Germinal center (tissue), 1 donor: ENCODE results near the gene ARSH.
"Not testable (repeated sequence)": the region's sequence is repeated elsewhere in the genome, so short reads cannot be mapped to it uniquely, and the experiment has no call there.

Source experiments
- DNase-seq: peaks from one replicate; pipeline ENCODE4 v3.0.0; 2012; ENCODE audit warnings: mixed read lengths, low spot score

The ARSH gene

GRCh38 chrX:3006495-3006894 is at the start of gene ARSH:
TSS of gene ARSH (plus strand) at chrX:3006546. CDS start at chrX:3006613, 67 bp downstream.
- no peak for DNase-seq

- no peak for DNase-seq
Observed at GRCh38 chrX:2958199-2958598, 48.1 kb upstream of the ARSH start.

GRCh38 chrX:2960861-2961515 is 45.4 kb upstream of the ARSH start:
- DNase-seq: no peak

- no peak for DNase-seq
Observed at GRCh38 chrX:2962381-2962780, 44.0 kb upstream of the ARSH start.

- not testable (repeated sequence) for DNase-seq
Observed at GRCh38 chrX:2963449-2963848, 42.9 kb upstream of the ARSH start.

- DNase-seq: not testable (repeated sequence)
Observed at GRCh38 chrX:2963992-2964794, 42.2 kb upstream of the ARSH start.

GRCh38 chrX:2965965-2966364 is 40.4 kb upstream of the ARSH start:
- DNase-seq: no peak

GRCh38 chrX:2967012-2967411 is 39.3 kb upstream of the ARSH start:
- DNase-seq: no peak

- no peak for DNase-seq
Observed at GRCh38 chrX:2967584-2967983, 38.8 kb upstream of the ARSH start.

GRCh38 chrX:2967998-2968909 is 38.1 kb upstream of the ARSH start:
- no peak for DNase-seq

GRCh38 chrX:2969021-2969420 is 37.3 kb upstream of the ARSH start:
- no peak for DNase-seq

- DNase-seq: no peak
Observed at GRCh38 chrX:2972391-2972790, 34.0 kb upstream of the ARSH start.

GRCh38 chrX:2974961-2975360 is 31.4 kb upstream of the ARSH start:
- no peak for DNase-seq

- DNase-seq: not testable (repeated sequence)
Observed at GRCh38 chrX:2978639-2979038, 27.7 kb upstream of the ARSH start.

- no peak for DNase-seq
Observed at GRCh38 chrX:2984342-2984741, 22.0 kb upstream of the ARSH start.

GRCh38 chrX:2989565-2989964 is 16.8 kb upstream of the ARSH start:
- no peak for DNase-seq

GRCh38 chrX:3010532-3010931 is 4.2 kb downstream of the ARSH start:
- DNase-seq: no peak

GRCh38 chrX:3017492-3017891 is 11.1 kb downstream of the ARSH start:
- DNase-seq: no peak

GRCh38 chrX:3024176-3024575 is 17.8 kb downstream of the ARSH start:
- DNase-seq: no peak

GRCh38 chrX:3026074-3026815 is 19.9 kb downstream of the ARSH start:
- no peak for DNase-seq

- DNase-seq: no peak
Observed at GRCh38 chrX:3029129-3029528, 22.8 kb downstream of the ARSH start.

- DNase-seq: no peak
Observed at GRCh38 chrX:3037218-3037617, 30.9 kb downstream of the ARSH start.
